ENCODE measurements around the gene ZNF808. TPM values are rescaled to one million over a fixed set of nuclear protein-coding genes. Genes with fewer than 3 reads are reported as not detected.
"Not testable (repeated sequence)": the region's sequence is repeated elsewhere in the genome, so short reads cannot be mapped to it uniquely, and the experiment has no call there.

ZNF808 gene
- total and polyA plus RNA-seq, 9 of the 15 experiments (the other 6 are each of a cell fraction or from before 2014, with no cell fraction given) = 3.1 to 20.1 (median 10.9) TPM

- TF ChIP-seq TBL1XR1 (IDR thresholded peaks at IDR 0.05; ENCODE audit: low read length in 2 of 2) (no peak), ZNF175 (CRISPR knock-in tag; IDR thresholded peaks at IDR 0.05; ENCODE audit: low read depth) (no peak), TRIM25 (IDR thresholded peaks at IDR 0.05; ENCODE audit: borderline replicate concordance) (no peak)
Measured at GRCh38 chr19:52516191-52516590, 11.3 kb upstream of the ZNF808 start (continued).

- CTCF ChIA-PET (ENCODE audit: low intra/inter-chr PET ratio) = interaction anchor here (0.6 kb wide), 1 partner anchor 9 kb away, joined by 4 read pairs; the partner anchor contains the start of gene ZNF808
- ATAC-seq = no peak
Measured at GRCh38 chr19:52518646-52519045, 8.8 kb upstream of the ZNF808 start.

GRCh38 chr19:52519175-52519574, 8.3 kb upstream of the ZNF808 start:
- FAIRE-seq = not testable (repeated sequence)

More at GRCh38 chr19:52518646-52519045, 8.8 kb upstream of the ZNF808 start:
- Histone ChIP-seq H3K36me3 (ENCODE audit: control insufficient read depth, insufficient read depth, low read length) (no peaks in the 10 kb centered on the region), H3K9me3 (replicated peaks; ENCODE audit: control insufficient read depth, insufficient read depth, low read depth, low read length) (no peaks in the 10 kb centered on the region), H3K79me2 (ENCODE audit: control insufficient read depth, insufficient read depth, low read length) (no peaks in the 10 kb centered on the region), H3K4me2 (ENCODE audit: insufficient read depth, low read length) (no peak overlapping the region), H3K9ac (ENCODE audit: insufficient read depth in 1 of 2, low read depth in 2 of 2, low read length in 2 of 2) (no peak overlapping the region), H4K20me1 (replicated peaks; ENCODE audit: control insufficient read depth, insufficient read depth, low read length) (no peaks in the 10 kb centered on the region), H2AFZ (ENCODE audit: low read depth, low read length) (no peak overlapping the region), H3K9me1 (ENCODE audit: control insufficient read depth, insufficient read depth, low read length) (no peaks in the 10 kb centered on the region), H3K4me3 (no peak overlapping the region), H3K27ac (ENCODE audit: extremely low read depth, low read depth, low read length) (no peak overlapping the region), H3K4me1 (replicated peaks in 1 of 2; ENCODE audit: control insufficient read depth in 2 of 2, insufficient read depth in 2 of 2, low read length in 2 of 2) (peaks cover 0 to 3% of the 10 kb centered on the region in 2 experiments; a peak in 2 of 5 replicates), H3K27me3 (ENCODE audit: control insufficient read depth in 2 of 2, insufficient read depth in 2 of 2, low read length in 2 of 2) (no peaks in the 10 kb centered on the region)
- in situ Hi-C loops (cut with MboI) (no loop called here), intact Hi-C loops (cut with micrococcal nuclease) (no loop called here)
- no TSS peak for BruUV-seq (replicated peaks)
- POLR2A ChIA-PET = no interaction called here
- FAIRE-seq (no peak), DNase-seq (ENCODE audit: extremely low read depth in 1 of 4, low spot score in 3 of 4) (no peak)
- TF ChIP-seq ETV5 (CRISPR knock-in tag; IDR thresholded peaks at IDR 0.05; ENCODE audit: low read depth) = no peak
- WGBS (ENCODE audit: insufficient coverage, low coverage, missing lambda C conversion rate) = 10% methylated on average over 2 of the region's 2 CpGs

More at GRCh38 chr19:52519175-52519574, 8.3 kb upstream of the ZNF808 start:
- H3K79me2 ChIP-seq (ENCODE audit: control insufficient read depth, insufficient read depth, low read length); H3K27me3 ChIP-seq (ENCODE audit: control insufficient read depth in 2 of 2, insufficient read depth in 2 of 2, low read length in 2 of 2); H3K4me3 ChIP-seq; DNase-seq (ENCODE audit: extremely low read depth in 1 of 4, low spot score in 3 of 4); BruUV-seq (replicated peaks); intact Hi-C loops (cut with micrococcal nuclease); in situ Hi-C loops (cut with MboI); H2AFZ ChIP-seq (ENCODE audit: low read depth, low read length); H4K20me1 ChIP-seq (replicated peaks; ENCODE audit: control insufficient read depth, insufficient read depth, low read length); H3K9me1 ChIP-seq (ENCODE audit: control insufficient read depth, insufficient read depth, low read length); H3K4me1 ChIP-seq (replicated peaks in 1 of 2; ENCODE audit: control insufficient read depth in 2 of 2, insufficient read depth in 2 of 2, low read length in 2 of 2); ATAC-seq; CTCF ChIA-PET (ENCODE audit: low intra/inter-chr PET ratio); H3K9ac ChIP-seq (ENCODE audit: insufficient read depth in 1 of 2, low read depth in 2 of 2, low read length in 2 of 2); H3K4me2 ChIP-seq (ENCODE audit: insufficient read depth, low read length); H3K9me3 ChIP-seq (replicated peaks; ENCODE audit: control insufficient read depth, insufficient read depth, low read depth, low read length); POLR2A ChIA-PET; H3K27ac ChIP-seq (ENCODE audit: extremely low read depth, low read depth, low read length); H3K36me3 ChIP-seq (ENCODE audit: control insufficient read depth, insufficient read depth, low read length): not testable (repeated sequence)
- WGBS (ENCODE audit: insufficient coverage, low coverage, missing lambda C conversion rate) = 16% methylated on average over 6 of the region's 7 CpGs
